Fibroblast of gingiva (primary cell): ENCODE data around the gene KNCN.

Experiments
- DNase-seq: peaks from one replicate; pipeline ENCODE4 v3.0.0-alpha.2; 2011; ENCODE audit warnings: low read depth

Gene KNCN

DNA sequence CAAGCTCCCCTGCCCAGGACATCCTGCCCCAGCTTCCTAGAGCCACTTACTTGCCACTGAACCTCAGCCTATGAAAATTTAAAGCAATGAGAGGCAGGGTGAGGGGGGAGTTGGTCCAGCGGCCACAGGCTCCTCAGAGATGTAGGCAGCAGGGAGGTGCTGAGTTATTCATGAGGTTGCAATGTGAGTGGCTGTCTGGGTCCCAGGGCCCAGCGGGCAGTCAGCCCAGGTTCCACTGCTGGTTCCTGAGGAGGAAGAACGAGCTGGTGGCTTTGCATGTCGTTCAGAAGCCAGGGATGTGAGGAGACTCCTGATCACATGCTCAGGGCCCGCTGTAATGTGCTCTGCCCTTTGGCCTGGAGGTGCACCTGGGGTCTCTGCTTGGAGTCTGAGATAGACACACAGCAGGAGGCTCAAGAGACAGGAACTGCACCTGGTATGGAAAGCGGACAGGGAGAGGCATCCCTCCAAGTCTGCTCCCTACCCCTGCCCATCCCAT lies at the start of gene KNCN:
KNCN (minus strand) TSS at position 51 of the 499 bp plus-strand sequence. CDS start 432 bp downstream, outside the sequence.
- no peak for DNase-seq

DNA sequence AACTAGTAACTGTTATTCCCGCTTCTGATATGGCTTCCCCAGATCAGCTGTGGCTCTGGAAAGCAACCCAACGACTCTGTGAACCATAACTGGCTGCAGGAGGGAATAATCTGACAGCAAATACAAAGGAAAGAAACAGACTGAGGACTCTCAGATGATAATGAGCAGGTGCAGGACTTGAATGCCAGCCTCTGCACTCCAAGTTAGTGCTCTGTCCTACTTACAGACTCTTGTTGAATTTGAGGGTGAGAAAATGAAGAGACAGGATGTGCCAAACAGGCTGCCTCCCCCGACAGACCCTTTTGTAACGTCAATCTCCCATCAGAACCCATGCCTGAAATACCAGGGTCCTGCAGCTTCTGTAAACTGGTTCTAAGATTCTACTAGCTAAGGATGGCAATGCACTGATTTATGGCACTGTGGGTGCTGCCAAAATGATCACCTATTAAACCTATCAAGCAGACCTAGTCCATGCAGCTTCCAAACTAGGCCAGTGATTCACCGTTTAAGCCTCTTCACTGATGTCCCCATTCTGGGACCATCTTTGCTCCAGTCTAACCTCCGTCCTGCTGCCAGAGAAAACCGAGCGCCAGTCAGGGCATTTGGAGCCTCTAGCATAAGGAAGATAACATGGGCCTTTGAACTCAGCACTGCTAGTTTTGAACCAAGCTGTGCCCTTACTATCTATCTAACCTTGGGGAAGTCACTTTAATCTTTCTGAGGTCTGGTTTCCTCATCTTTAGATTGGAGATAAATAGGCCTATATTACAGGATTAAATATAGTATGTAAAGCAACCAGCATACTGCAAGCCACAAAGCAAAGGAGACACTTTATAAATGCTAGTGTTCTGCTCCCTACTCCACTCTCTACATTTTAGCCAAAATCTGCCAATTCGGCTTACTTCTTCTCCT lies 47.9 kb upstream of the KNCN start:
- no peak for DNase-seq

DNA sequence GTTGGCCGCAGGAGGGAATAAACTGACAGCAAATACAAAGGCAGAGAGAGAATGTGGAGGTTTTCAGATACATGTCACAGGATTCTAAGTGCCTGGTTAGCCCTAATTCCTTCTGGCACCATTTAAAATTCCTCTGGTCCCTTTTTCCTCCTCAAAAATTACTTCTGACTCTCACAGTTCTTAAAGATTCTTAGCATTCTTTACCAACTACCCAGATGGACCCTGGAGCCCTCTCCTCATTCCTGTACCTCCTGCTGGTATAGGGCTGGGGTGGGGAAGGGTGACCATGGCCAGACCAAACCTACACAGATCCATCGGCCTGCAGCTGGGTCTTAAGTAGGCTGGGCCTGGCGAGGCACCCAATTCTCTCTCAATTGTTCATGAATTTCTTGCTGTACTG lies 45.4 kb upstream of the KNCN start:
- no peak for DNase-seq

DNA sequence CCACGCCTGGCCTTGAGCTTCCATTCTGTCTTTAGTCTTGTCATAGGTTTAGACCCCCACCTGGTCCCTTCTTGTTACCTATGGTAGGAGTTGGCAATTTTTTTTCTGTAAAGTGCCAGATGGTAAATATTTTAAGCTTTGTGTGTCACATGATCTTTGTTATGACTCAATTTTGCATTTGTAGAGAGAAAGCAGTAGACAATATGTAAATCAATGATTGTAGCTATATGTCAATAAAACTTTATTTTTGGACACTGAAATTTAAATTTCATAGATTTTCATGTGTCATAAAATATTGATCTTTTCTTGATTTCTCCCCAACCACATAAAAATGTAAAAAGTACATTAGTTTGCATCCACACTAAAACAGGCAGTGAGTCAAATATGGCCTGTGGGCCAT lies 44.6 kb upstream of the KNCN start:
- no peak for DNase-seq

DNA sequence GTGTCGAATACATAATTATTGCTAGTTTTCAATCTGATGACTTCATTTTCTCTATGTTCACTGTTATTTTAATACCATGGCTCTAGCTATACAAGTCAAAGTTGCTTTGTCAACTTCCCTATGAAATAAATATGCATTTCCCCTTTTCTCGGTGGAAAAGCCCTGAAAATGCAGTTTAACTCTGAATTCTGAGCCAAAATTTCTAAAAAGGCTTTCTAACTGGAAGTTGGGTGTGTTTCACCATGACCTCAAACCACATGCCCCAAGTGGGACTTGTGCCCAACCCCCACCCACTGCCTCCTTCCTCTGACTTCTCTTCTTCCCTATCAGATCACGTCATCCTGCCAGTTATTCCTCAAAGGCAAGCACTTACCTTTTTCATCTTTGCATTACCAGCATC lies 43.7 kb upstream of the KNCN start:
- DNase-seq = no peak

DNA sequence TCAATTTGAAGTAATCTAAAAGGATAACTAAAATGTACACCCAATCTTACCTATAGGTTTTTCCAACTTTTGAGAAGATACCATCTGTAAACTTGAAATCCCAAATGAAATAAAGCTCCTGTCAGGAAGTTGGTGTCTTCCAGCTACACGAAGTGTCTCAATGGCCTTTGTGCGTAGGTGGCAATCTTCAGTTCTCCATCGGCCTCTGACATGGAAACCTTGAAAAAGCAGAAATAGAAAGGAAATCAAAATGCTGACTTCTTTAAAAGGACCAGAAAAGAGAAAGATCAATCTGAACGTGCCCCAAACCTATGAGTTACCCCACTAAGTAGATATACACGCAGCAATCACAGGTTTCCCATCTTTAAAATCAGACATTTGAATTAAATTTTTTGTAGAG lies 42.6 kb upstream of the KNCN start:
- no peak for DNase-seq

DNA sequence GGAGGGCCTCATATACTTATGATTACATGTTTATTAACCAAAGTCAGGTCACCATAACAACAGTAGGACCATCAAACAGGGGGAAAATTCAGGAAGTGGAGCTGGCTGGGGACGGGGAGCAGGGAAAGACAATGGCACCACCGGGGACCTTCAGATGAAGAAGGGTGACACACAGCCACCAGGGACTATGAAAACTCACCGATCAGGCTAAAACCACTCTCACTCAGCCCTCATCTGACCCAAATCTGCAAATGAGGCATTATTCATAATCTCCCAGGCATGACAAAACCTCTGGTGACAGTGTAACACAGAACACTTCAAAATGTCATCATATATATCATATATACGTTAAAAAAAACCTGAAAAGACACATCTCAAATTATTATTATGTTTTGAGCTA lies 41.4 kb upstream of the KNCN start:
- no peak for DNase-seq

DNA sequence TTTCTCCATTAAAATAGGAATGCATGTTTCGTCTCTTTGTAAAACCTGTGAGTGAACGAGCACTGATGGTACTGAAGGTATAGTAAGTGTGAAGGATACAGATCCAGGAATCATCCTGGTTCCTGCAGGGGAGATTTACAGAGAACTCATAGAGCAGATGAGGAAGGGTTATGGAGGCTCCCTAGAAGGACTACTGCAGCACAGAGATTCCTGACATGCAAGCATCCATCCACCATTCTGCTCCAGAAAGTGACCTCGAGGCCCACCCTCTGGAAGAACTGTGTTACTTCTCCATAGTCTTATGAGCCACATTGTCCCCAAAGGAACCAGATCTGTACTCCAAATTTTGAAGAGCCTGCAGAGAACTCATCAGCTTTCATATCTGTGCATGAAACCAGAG lies 38.1 kb upstream of the KNCN start:
- no peak for DNase-seq

DNA sequence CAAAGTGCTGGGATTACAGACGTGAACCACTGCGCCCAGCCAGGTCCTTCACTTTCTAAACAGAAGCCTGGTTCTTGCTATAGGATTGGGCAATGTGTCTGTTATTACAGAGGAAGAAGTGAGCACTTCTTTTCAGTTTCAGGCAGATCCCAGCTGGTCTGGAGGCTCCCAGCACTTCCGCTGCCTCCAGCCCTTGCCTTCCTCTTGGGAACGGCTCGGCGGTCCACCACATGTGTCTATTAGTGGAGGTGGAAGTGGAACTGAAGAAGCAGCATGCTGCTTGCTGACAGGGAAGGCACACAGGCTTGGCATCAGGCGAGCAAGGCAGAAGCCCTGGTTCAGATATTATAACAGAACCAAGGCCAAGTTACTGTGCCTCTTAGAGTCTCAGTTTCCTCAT lies 35.6 kb upstream of the KNCN start:
- DNase-seq = no peak

DNA sequence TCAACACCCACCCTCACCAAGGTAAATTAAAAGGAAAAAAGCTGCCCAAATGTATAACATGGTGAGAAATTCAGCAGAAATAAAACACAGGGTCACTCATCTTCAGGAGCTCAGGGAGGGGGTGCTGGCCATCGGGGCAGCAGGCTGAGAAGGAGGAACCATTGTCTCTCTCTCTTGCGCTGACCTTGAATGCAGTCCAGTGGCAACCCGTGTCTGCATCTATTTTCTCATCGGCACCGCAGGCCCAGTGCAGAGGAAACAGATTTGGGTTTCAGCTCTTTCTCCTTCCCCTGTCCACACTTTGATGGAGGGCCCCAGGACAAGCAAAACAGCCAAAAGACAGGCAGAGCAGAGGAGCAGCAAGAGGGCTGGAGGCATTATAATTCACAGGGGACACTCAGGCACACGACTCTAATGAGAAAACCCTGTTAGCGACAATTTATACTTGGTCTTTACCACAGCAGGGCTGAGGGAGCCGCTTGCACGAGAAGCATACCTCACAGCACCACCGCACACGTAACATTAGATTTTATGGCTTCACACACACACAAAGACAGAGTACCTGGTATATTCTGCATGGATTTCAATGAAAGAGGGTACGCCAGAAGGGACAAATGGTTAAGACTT lies 34.0 kb upstream of the KNCN start:
- DNase-seq = no peak

DNA sequence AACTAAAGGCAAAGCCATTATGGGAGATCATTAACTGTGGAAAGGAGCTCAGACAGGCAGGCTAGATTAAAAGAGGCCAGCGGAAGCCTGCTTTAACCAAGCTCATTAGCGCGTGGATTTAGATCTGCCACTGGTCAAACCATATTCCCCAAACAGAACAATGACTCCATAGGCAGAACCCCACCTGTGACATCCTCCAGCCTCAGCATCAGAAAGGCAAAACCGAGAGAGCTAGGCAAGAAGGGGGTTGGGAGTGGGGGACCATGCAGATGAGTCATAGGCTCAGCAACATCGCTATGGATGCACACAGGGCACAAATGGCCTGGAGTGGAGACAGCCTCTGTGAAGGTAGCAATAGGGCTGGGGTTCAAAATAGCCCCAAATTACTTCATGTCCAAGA lies 32.0 kb upstream of the KNCN start:
- no peak for DNase-seq

DNA sequence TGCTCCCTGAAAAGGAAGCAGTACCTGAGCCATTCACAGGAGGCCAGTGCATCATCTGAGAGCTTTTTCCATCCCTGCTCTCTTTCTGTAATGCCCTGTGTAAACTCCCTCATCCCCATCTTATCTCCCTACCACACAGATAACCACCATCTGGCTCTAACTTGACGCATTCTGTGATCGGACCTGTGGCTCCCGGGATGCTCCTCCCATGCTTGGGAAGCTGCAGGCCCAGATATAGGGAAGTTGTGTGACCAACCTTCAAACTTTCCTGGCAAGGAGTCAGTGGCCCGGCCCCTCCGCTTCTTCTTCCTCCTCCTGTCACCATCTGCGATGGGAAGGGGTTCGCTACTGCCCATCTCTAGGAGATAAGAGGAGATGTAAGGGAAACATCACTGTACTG lies 31.5 kb upstream of the KNCN start:
- DNase-seq = no peak

DNA sequence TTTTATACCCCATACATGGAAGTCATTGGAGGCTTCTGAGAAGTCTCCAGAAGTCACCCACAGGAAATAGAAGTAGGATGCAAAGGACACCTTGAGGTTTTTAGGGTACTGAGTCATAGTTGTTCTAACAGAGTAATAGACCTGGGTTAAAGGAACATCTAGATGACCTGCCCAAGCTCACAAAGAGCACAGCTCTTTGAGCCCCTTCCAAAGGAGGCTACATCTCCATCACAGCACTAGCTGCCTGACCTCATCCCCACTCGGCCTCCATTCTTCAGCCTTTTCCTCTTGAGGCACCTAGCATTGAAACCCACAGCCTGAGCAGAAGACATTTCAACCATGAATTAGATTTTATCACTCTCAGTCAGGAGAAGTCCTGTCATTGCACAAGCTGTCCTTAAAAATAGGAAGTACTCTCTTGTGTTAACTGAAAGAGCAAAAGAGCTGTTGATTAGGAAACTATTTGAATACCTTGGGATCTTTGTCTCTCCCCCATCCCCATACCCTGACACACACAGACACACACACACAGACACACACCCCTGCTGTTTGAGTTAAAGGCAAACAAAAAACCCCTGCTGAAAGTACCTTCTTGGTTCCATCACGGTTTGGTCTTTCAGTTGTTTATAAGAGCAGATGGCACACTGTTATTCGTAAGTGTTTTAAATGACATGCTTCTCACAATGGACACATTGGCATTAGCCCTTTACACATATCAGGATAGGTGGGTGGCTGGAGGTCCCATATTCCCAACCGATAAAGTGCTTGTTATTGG lies 30.4 kb upstream of the KNCN start:
- no peak for DNase-seq

DNA sequence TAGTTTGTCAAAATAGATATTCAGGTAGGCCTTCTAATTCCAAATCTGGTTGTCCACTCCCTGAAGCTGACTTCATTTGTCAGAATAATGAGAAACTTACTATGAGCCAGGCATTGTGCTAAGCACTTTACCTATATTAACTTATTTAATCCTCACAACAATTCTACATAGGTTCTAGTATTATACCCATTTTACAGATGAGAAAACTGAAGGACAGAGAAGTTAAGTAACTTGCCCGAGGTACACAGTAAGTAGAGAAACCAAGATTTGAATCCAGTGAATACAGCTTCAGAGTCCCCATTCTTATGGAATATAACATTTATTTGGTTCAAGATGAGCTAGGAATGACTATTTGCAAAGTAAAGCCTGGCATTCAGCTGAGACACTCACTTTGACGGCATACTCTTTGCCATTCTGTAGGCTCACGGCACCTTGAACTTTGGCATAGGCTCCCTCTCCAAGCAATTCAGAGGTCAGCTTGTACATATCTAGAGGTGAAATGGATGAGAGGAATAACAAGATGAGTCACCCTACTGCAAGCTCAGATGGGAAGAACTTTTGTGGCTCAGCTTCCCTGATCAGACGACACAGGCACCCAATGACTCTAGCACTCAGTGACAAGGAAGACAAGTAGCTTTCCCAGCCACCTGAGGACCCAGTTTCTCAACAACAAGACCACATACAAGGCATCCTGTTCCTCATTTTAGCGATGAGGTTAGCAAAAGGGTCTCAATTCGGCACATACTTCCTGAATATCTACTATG lies 28.9 kb upstream of the KNCN start:
- DNase-seq = no peak

DNA sequence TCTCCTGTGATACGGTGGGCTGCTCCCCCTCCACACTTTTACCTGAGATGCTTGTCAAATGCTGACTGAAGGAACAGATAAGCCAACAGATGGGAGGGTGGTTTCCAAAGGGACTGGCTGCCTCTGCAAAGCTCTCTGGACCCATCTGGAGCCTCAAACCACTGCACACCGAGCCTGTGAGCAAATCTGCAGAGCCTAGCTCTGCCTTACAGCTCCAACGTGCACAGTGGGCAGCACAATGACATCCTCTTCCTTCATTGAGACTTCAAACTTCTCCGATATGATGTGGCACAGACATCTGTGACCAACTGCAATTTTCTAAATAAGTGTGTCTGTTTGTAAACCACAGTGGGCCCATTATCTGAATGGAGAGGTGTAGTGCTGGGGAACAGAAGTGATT lies 26.2 kb upstream of the KNCN start:
- DNase-seq = no peak

DNA sequence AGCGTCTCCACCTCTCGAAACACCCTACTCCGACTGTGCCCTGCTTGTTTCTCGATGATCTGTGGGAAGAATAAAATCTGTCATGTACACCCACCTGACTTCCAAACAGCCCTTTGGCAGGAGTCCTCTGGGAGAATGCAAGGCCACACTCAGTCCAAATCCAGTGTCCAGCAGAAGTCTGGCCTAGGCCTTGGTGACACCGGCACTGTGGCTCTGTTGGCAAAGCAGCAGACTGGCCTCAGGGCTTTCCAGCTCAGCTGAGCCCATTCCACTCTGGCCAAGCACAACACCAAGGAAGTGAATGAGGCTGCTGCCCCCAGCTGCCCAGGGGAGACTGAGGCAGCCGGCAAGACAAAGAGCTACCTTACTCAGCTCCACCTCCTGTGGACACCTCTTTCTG lies 25.1 kb upstream of the KNCN start:
- no peak for DNase-seq

DNA sequence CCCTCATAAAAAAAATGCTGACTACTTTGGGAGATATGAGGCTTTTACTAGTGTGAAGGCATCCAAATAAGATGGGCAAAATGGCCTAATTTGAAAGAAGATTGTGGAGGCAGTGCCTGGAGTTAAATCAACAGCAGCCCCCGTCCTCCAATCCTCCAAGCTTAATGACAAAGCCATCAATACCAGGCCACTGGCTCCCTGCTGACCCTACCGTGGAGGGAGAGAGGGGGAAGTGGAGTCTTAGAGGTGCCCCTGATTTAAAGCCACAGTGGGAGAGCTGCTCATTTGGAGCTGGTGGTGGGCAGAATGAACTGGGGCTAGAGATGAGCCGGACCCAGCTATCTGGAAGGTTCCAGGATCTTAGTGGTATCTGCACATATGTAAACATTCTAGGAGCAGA lies 24.3 kb upstream of the KNCN start:
- DNase-seq = no peak

DNA sequence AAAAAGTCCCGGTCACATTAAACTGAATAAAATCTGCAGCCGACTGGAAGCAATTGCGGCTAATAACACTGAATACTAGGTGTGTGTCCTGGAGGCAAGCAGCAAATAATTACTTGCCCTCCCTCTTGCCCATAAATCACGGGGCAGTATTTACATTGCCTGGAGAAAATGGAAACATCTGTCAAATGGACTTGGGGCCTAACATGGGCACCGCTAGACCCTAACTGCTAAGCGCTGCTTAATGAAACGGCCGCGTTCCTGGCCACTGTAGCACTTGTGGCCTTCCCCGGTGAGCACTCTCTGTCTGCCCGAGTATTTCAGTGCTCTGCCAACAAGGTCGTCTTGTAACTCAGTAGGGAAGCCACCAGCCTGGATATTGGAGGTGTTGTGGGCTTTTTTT lies 23.9 kb upstream of the KNCN start:
- DNase-seq = no peak

DNA sequence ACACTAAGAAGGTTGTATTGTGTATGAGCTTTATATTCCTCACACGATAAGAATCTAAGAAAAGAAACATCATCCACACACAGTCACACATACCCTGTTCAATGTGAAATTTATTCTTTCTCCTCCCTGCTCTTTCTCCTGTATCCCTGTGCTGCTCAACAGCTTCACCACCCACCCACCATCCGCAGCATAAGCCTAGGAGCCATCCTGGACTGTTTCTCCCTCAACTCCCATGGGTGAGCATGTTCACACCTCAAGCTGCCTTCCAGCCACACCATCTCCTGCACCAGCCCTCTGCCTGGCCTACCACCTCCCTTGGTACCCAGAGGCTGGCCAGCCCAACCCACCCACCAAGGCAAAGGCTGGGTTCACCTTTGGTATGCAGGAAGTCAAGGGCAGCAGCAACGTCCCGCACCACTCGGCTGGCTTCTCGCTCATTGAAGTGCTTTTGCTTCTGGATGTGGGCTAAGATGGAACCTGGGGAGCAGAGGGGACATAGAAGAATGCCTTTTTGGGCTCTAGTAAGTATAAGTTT lies 20.3 kb upstream of the KNCN start:
- DNase-seq = no peak

DNA sequence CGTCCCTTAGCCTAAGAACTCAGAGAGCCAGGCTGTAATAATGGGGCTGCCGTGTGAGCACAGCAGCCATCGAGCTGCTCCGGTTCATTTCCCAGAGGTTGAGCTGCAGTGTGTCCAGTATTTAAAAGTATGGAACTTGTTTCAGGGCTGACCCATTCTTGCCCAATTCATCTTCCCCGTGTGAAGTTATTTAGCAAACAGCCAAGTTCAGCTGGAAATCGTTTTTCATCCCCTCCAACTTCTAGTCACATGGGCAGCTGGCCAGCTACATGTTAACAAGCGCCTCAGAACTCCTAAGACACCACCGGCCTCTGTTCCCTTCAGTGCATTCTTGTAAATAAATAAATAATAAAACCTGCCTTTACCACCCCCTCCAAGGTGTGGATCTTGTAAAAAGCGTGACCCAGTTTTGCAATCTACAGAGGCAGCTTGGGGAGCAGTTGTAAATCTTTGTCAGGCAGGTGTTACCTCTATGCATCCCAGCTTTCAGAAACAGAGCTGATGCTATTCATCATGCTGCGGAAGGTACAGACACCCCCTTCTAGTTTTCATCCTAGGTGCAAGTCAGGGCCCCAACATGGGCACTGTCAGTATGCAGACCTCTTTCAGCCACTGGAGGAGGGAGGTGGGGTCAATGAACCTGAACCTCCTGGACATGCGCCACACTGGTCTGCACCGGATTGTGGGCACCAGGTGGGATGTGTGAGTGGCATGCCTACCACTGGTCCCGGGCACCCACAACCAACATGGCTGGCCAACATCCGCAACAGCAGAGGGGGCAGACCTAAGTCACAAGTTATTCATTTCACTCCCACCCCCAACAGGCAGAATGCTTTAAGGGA lies 18.7 kb upstream of the KNCN start:
- DNase-seq = peak; percentile 68

DNA sequence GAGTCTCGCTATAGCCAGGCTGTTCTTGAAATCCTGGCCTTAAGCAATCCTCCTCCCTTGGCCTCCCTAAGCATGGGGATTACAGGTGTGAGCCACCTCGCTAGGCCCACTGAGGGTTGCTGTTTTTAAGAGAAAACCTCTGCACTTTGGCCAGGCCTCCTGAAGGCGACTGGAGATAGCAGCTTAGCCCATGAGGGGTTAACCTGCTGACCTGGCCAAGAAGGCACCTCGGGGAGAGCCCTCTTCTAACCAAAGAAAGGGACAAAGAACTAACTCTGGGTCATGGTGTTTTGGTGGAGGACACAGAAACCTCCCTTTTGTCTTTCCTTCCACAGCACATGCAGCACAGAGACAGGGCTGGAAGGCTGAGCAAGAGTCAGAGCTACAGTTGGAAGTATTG lies 17.7 kb upstream of the KNCN start:
- DNase-seq = no peak
